HG02870 (cell line): ENCODE results near the gene IYD.
A peak's percentile ranks its signal among the peaks of the same experiment; 100 is the strongest.

ENCODE experiments used
- ATAC-seq: cut with Tn5 transposase; IDR thresholded peaks from one replicate; pipeline ENCODE4 v1.9.1; 2021; ENCODE audit warnings: mild to moderate bottlenecking, moderate library complexity; ENCODE audit not compliant: unreplicated experiment

Gene IYD

DNA sequence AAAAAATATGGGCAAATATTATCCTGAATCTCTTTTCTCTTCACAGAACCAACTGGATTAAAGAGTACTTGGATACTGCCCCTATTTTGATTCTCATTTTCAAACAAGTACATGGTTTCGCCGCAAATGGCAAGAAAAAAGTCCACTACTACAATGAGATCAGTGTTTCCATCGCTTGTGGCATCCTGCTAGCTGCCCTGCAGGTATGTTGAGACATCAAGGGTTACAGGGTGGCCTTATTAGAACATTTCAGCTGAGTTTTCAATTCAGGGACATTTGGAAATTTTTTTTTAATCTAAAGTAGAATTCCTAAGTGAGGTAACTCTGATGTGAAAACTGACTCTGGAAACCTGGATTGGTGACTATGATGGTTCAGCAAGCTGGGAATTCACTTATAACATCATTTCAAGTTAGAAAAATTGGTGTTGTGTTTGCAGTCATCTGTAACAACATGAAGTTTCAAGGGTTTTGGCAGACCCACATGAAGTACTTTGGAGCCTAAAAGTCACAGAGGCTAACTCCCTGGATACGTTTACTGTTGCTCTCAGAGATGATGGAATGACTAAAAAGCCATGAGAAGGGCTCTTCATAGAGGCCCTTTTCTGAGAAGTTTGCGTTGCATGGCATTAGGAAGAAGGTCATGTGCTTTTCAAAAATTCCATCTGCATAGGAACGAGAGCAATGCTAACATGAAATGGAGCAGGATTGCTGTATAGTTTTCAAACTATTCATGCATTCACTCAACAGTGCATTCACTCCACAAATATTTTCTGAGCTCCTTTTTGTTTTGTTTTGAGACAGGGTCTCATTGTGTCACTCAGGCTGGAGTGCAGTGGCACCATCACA lies 25.5 kb downstream of the IYD start:
- ATAC-seq: no peak

DNA sequence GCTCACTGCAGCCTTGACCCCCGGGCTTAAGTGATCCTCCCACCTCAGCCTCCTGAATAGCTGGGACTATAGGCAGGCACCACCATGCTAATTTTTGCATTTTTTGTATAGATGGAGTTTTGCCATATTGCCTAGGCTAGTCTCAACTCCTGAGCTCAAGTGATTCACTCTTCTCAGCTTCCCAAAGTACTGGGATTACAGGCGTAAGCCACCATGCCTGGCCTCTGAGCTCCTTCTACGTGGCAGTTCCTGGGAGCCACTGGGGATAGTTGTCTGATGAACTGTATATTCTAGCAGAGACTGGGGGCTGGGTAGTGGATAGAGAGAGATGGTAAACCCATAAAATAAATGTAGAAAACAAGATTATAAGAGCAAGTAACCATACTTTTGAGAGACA lies 26.1 kb downstream of the IYD start:
- no peak for ATAC-seq

DNA sequence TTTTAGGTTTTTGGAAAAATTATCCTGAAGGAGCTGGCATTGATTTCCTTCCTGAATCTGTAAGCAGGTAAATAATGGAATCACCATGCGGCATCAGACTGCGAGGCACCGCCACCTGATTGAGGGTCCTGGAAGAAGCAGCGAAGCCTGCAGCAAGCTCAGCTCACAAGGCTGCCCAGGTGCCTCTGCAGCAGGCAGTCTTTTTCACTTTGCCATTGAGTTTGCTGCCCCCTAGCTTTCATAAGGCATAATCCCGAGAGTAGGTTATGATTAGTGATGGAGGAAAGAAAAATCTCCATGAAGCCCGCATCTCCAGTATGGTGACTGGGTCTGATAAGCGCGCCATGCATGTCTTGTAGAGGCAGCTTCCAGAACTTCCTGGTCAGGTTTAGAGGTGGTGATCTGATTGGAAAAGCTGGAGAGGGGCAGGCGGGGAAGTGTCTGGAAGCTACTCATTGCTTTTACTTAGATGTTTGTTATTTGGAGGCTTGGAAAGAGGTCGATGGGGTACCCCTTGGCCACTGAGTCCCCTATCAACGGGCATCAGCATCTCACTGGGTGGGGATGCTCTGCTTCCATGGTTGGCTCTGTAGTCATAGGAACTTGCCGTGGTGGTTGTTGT lies 26.7 kb downstream of the IYD start:
- ATAC-seq: no peak

DNA sequence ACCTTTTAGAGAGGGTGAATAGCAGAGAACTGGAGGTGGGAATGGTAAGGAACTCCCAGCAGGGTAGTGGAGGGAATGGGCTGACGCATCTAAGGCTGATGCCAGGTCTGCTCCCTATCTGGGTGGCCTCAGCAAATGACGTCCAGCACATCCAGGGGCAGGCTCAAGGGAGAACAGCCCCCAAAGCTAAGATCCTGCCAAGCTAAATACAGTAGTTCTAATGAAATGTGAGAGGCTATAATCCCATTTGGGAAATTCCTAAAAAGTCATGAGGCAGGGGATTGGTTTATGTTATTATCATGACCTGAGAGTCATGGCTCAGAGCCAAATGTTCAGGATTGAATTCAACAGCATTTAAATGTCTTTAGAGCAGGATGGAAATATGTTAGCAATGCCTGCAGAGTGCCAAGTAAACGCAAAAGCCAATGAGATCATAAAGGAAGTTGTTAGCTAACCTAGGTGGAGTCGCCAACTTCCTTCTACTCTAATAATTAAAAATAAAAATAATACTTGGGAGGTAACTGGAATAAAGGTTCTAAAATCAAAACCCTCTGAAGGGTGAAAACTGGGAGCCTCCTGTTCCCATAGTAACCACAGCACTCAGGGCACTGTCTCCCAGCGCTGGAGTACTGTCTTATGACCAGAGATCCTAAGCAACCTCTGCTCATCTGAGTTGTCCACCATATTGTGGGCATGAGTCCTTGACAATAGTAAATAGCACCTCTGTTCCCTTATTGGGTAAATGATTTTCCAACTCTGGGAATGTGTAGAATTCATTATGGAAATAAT lies 34.8 kb downstream of the IYD start:
- ATAC-seq: no peak

DNA sequence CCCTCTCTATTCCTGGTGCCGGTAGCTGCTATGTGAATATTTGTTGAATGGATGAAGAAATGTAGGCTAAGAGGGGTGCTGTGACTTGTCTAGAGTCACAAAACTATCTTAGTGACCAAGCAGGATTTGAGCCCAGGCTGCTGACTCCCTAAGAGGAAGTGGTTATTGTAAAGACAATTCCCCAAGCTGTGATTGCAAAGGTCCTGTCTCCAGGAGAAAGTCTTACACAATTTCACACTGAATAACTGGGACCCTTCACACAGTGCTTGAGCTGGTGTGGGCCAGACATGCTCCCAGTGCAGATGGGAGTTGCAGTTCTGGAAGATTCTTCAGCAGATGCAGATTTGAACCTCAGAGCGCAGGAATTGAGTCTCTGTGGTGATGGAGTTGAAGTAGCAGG lies 38.1 kb downstream of the IYD start:
- ATAC-seq: no peak

DNA sequence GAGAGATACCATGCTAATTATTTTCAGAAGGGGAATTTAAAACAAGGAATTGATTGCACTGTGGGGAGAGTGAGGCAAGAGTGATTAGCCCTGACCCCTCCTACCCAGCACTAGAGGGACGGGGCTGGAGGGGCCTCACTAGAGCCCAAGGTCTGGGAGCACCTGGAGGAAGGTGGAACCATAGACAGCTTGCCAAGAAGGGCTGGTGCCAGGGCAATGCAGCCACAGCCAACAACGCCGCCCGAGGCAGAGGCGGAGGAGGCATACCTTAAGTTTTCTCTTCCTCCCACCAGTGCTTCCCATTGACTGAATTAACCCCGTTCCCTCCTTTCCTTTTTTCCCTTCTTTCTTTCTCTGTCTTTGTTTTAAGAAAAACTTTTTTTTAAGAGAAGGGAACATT lies 40.0 kb downstream of the IYD start:
- no peak for ATAC-seq

DNA sequence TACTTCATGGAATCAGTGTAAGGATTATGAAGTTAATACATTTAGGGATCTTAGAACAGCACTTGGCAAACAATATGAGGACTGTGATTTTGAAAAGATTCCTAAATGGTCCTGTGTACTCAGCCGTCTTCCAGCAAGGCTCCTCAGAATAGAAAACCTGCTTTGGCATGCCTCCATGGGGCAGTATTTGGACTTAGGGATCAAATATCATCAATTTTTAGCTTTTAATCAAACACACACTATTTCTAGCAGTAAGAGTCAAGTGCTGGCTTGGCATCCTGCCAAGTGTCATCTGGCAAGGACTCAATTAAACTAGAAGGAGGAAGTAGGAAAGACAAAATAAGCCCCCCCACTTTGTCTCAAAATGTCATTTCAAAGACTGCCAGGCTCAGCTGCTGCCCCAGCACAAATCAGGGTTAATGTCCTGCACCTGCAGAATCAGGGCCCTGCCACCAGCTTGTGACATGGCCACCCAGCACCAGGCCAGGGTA lies 40.8 kb downstream of the IYD start:
- ATAC-seq: no peak

DNA sequence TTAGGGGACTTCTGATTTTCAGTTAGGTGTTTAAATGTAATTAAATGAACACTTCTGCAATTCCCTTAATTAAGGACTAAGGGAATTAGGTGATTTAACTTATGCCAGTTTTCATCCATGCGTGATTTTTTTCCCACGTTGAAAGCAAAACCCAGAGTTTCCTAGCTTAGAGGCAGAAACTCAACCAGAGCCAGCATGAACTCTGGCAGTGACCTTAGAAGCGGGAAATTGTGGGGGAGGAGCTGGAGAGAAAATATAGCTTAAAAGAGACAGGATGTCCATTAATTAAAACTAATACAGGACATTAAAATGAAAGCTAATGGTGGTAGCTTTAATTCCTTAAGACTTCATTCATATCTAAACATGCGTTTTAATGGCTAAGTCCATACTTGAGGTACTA lies 41.6 kb downstream of the IYD start:
- ATAC-seq: no peak

DNA sequence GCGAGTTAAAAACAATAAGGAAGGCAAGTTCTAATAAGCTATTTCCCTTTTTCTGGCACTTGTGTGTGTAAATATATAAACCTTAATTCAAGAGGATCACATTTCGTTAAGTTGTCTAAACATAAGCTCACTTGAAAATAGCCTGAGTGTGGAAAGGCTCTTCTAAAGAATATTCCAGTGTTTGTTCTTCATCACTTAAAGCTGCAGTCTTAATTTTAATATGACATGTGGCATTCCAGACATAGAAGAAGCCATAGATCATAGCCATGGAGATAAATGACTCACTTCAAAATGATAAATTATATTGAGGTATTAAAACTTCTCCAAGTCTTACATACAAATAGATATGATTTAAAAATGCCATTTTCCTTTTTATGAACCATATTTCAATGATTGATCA lies 42.1 kb downstream of the IYD start:
- no peak for ATAC-seq

DNA sequence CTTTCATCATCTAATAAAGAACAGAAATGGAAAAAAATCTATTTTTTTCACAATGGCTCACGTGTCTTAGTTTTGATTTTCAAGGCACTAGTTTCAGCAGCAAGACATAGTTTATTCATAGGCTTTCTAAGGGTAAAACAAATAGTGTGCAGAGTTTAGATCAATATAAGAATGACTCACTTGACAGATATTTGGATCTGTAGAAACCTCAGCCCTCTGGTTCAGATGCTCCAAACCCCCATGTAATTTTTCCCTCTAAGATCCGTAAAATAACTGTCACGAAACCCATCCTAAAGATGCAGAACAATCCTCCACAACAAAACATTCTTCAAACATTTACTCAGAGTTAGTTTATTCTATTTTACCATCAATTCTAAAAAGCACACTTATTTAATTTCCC lies 43.4 kb downstream of the IYD start:
- no peak for ATAC-seq

DNA sequence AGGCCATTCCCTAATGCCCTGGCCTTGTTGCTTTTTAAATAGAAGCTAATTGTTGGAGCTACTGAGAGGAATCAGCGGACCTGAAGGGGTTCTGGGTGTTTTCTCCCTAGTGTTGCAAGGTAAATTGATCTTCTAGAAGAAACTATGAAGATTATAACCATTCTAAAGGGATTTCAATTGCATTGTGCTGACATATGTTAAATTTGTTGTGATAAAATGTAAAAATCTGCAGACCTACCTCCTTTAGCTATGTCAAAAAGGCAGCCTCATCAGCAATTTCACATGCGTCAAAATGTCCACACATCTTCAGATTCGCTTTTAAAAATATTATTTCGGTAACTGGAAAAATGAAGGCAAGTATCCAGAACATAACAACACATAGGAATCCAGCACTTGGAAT lies 44.4 kb downstream of the IYD start:
- ATAC-seq: no peak

DNA sequence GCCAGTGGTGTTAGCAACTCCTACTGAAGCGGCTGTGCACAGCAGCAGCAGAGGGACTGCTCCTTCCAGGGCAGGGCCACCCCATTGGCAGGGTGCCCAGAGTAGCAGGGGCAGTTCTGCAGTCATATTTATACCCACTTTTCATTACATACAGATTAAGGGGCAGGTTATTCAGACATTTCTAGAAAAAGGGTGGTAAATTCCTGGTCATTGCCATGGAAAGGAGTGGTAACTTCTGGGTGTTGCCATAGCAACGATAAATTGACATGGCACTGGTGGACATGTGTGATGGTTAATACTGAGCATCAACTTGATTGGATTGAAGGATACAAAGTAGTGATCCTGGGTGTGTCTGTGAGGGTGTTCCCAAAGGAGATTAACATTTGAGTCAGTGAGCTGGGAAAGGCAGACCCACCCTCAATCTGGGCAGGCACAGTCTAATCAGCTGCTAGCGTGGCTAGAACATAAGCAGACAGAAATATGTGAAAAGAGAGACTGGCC lies 45.0 kb downstream of the IYD start:
- no peak for ATAC-seq

DNA sequence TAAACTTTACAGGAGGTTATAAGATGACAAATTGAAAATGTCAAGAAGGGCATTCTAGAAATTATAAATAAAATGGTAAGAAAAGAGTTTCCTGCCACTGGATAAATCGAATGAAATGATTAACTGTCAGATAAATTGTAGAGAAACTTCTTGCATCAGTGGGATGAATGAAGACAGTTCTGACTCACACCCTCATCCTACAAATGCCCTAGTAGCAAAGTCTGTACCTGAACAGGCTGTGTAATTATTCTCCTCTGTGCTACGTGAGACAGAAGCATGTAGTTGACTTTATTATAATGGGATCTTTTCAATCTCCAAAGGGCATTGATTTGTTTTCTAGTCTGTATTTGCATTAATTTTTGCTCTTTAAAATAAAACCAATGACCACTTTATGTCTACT lies 47.3 kb downstream of the IYD start:
- ATAC-seq: no peak

DNA sequence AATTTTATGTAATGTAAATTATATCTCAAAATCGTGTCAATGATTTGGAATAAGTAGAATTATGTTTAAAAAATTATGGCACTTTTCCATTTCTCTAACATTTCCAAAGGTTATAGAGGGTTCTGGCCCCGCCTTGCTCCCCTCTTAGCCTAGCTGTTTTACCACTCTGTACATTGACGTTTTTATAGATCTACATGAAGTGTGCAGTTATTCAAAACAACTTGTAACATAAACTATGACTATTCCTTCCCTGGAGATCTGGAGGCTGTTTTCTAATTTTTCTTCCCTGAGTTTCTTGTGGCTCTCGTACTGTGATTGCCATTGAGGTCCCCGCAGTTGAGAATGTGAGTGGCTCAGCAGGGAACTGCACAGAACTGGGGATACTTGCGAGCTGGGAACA lies 48.4 kb downstream of the IYD start:
- ATAC-seq: no peak

DNA sequence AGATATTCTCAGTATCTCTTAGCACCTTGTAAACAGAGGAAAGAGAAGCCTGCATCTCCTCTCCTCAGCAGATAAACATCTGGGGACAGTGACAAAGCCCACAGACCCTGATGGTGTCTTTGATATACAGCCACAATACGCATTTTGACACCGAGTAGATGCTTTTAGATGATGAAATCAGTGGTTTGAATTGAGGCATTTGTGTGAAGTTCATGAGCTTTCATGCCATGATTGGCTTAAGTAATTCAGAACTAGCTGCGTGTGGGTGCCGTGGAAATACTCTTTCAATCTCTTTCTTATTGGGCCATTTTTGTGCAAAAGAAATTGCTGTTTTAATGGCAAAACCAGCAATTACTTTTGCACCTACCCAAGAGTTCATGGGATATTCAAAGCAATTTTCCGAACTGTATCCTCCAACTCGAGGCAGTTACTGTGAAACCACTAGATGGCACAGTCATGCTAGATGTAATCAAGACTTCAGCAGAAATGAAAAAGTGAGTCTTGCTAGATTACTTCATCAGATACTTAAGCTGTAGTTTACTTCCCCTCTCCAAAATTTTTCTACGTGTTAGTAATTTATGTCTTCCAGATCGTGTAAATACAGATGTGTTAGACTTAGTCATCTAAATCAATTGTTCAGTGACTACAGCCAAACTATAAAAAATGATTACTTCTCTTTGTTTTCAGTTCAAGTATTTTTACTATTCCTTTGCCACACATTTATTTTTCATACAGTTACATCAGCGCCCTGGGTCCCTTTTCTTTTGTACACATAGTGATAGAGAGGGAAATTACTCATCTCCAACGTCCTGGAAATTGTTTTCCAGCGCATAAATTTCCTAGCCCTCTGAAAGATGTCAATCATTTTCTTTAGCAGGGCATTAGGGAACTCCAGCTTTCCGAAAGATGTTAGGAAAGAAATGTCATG lies 49.4 kb downstream of the IYD start:
- peak; percentile 80 for ATAC-seq

DNA sequence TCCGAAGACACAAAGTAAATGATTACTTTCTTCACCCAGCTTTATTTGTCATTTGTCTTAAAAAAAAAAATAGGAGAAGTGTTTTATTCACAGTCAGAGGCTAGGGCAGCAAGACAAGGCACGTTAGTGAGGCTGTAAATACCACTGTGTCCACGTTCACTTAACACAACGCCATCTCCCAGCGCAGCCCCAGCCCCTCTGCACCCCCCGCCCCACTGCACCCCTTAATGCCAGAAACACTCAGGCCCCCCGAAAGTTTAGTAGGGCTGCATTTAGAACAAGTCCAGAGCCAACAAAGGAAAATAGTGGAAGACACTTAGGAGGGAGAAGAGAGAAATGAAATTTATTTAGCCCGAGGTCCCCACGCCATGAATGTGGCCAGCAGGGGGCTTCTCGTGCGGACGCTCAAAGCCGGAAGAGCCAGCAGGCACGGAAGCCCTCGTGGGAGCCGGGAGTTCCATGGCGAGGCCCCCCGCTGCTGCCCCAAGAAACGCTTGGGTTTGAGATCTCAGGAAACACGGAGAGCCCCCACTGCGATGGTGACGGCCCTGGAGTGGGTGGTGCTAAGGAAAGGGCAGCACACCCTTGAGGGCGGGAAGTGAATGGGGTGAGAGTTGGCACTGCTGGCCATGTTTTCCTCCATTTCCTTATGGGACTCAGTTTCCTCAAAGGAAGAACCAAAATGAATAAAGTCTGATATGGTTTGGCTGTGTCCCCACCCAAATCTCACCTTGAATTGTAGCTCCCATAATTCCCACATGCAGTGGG lies 50.2 kb downstream of the IYD start:
- no peak for ATAC-seq

DNA sequence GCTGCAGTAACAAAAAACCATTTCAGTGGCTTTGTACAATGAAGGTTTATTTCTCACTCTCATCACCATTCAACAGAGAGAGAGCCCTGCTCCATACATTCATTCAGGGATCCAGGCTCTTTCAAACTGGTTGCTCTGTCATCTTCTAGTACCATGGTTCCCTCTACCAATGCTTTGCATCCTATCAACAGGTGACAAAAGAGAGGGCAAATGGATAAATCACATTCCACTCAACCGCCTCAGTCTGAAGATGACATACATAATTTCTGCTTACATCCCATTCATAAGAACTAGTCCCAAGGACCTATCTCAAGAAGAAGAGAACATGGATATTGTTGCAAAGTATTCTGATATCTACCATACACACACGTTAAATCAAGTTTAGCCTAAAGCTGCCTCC lies 51.6 kb downstream of the IYD start:
- ATAC-seq: no peak

DNA sequence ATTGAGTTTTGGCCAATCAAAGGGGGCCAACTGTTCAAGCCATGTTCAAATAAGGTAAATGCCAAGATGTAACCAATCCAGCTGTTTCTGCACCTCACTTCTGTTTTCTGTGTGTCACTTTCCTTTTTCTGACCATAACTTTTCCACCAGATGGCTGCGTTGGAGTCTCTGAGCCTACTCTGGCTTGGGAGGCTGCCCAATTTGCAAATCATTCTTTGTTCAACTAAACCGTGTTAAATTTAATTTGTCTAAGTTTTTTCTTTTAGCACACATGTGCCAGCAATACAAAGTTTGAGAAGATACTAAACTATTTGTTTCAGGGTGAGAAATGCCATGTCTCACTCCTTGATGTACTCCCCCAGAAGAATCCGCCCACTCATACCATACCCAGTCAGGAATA lies 52.1 kb downstream of the IYD start:
- no peak for ATAC-seq

DNA sequence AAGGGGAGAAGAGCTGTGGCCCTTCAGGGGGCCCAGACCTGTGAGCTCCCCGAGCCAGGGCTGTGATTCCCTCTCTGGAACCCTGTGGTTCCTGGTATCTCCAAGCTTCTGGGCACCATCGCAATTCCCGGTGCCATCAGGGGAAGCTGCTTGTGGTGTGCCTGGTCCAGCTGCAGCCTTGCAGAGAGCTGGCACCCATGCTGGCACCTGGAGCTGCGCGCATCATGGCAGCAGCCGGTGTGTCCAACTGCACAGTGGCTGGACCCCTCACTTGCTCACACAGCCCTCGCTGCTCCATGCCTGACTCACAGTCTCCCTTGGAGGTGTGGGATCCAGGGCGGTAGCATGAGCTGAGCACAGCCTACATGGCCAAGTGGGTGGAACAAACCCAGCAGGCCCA lies 56.7 kb downstream of the IYD start:
- no peak for ATAC-seq

DNA sequence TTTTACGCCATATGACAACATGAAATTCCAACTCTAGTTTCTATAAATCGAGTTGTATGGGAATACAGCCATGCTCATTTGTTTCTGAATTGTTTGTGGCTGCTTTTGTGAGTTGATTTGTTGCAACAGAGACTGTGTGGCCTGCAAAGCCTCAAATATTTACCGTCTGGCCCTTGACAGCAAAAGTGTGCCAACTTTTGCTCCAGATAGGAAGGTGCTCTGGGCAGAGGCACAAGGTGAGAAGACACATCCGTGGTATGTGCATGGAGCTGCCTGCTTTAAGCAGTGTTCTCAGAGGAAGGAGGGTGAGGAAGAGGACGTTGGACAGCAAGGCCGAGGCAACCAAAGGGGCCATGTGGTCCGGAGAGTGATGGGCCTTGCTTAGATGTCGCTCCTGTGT lies 57.4 kb downstream of the IYD start:
- no peak for ATAC-seq
